Measurements from ENCODE around the gene TMEM144.

GRCh38 chr4:158208963-158209640 is 1.2 kb upstream of the TMEM144 start:
- TF ChIP-seq ZNF658 (tag by site-specific recombination; IDR thresholded peaks at IDR 0.05) (no peak), CTCF (tag by site-specific recombination; IDR thresholded peaks at IDR 0.05) (no peak), ZNF791 (tag by site-specific recombination; IDR thresholded peaks at IDR 0.05) (no peak), ZFHX2 (tag by site-specific recombination; conservative IDR thresholded peaks at IDR 0.05) (no peak), ZNF121 (tag by site-specific recombination; IDR thresholded peaks at IDR 0.05) (no peak), HIC1 (tag by site-specific recombination; IDR thresholded peaks at IDR 0.05) (no peak), SP2 (tag by site-specific recombination; IDR thresholded peaks at IDR 0.05) (no peak), ZNF514 (tag by site-specific recombination; IDR thresholded peaks at IDR 0.05) (no peak)
